ENCODE results near the gene KCNK6. TPM values are rescaled to one million over a fixed set of nuclear protein-coding genes. Genes with fewer than 3 reads are reported as not detected.
A peak's percentile ranks its signal among the peaks of the same experiment; 100 is the strongest.

The KCNK6 gene
- total RNA-seq, 1 experiment from 2014 or later: 6.5 TPM

GRCh38 chr19:38352611-38353010 lies 33.0 kb downstream of the KCNK6 start:
- TF ChIP-seq CTCF (conservative IDR thresholded peaks at IDR 0.05): no peak
- H3K56ac ChIP-seq (ENCODE audit: insufficient read length, low read depth, low read length): no peak overlapping the region

More at GRCh38 chr19:38352611-38353010, 33.0 kb downstream of the KCNK6 start:
- Histone ChIP-seq H3K23me2 (ENCODE audit: insufficient read length, low read depth, low read length, poor library complexity, severe bottlenecking) (no peaks in the 10 kb centered on the region), H3K9me3 (ENCODE audit: control insufficient read depth, low read depth, low read length) (no peaks in the 10 kb centered on the region), H2BK20ac (ENCODE audit: low read depth, low read length, poor library complexity, severe bottlenecking) (no peak overlapping the region), H2BK5ac (ENCODE audit: insufficient read length, low read length) (no peak overlapping the region), H2AFZ (ENCODE audit: low read length) (no peak overlapping the region), H3K4me2 (ENCODE audit: insufficient read depth, insufficient read length, low read length) (no peak overlapping the region), H3K23ac (ENCODE audit: insufficient read length, low read depth, low read length) (no peak overlapping the region), H3T11ph (ENCODE audit: low read length) (no peak overlapping the region), H3K18ac (ENCODE audit: insufficient read length, low read depth, low read length) (no peak overlapping the region), H3K79me2 (ENCODE audit: insufficient read depth, low read length) (no peaks in the 10 kb centered on the region), H4K8ac (replicated peaks; ENCODE audit: insufficient read length, low read depth, low read length) (no peak overlapping the region), H2BK15ac (ENCODE audit: low read depth, low read length) (no peak overlapping the region), H2BK120ac (ENCODE audit: low read depth, low read length, poor library complexity, severe bottlenecking) (no peak overlapping the region), H3K79me1 (ENCODE audit: insufficient read depth, low read depth, low read length, poor library complexity, severe bottlenecking) (no peaks in the 10 kb centered on the region), H3K27me3 (ENCODE audit: insufficient read depth, low read length) (no peaks in the 10 kb centered on the region), H4K91ac (ENCODE audit: insufficient read length, low read depth, low read length) (no peak overlapping the region), H2AK5ac (ENCODE audit: insufficient read length, low read length) (no peak overlapping the region), H3K14ac (ENCODE audit: insufficient read depth, low read length) (no peak overlapping the region), H3K4ac (ENCODE audit: low read depth, low read length) (no peak overlapping the region), H3K4me1 (ENCODE audit: insufficient read depth, low read length) (no peaks in the 10 kb centered on the region), H4K20me1 (ENCODE audit: control insufficient read depth, insufficient read depth, insufficient read length) (no peaks in the 10 kb centered on the region), H4K5ac (ENCODE audit: insufficient read length, low read depth, low read length) (no peak overlapping the region), H2BK12ac (ENCODE audit: insufficient read length, low read depth, low read length) (no peak overlapping the region), H3K27ac (ENCODE audit: insufficient read length, low read depth, low read length) (no peak overlapping the region), H3K9ac (ENCODE audit: extremely low read depth, insufficient read length, low read length) (no peak overlapping the region)
- H3K9me3 Mint-ChIP-seq: no peaks in the 10 kb centered on the region
- H3K4me1 Mint-ChIP-seq: peaks cover 0 to 5% of the 10 kb centered on the region in 2 experiments; a peak in 1 of 4 replicates
- no peak for DNase-seq
- H3K27ac Mint-ChIP-seq: peak overlapping the region in 1 of 3 experiments; percentile 19; a peak in 1 of 7 replicates
- H3K36me3 Mint-ChIP-seq (ENCODE audit: insufficient read depth in 1 of 3, low read depth in 3 of 3): no peaks in the 10 kb centered on the region
- H3K4me3 Mint-ChIP-seq: no peak overlapping the region
- no CpG with 5 or more reads among the region's 8 CpGs for WGBS (ENCODE audit: extremely low coverage, insufficient read length, low lambda C conversion rate)
- peaks cover 40% of the 10 kb centered on the region for H3K27me3 Mint-ChIP-seq (ENCODE audit: low read depth)

Data from H9 (cell line).